NCI-H1930 (cell line): ENCODE results near the gene SPRR1B.
"Not testable (repeated sequence)": the region's sequence is repeated elsewhere in the genome, so short reads cannot be mapped to it uniquely, and the experiment has no call there.

ENCODE experiments used
- DNase-seq, 2 experiments: peaks; one replicate each; lab custom pipeline; 2025; lab: John Stamatoyannopoulos, UW

SPRR1B gene

DNA sequence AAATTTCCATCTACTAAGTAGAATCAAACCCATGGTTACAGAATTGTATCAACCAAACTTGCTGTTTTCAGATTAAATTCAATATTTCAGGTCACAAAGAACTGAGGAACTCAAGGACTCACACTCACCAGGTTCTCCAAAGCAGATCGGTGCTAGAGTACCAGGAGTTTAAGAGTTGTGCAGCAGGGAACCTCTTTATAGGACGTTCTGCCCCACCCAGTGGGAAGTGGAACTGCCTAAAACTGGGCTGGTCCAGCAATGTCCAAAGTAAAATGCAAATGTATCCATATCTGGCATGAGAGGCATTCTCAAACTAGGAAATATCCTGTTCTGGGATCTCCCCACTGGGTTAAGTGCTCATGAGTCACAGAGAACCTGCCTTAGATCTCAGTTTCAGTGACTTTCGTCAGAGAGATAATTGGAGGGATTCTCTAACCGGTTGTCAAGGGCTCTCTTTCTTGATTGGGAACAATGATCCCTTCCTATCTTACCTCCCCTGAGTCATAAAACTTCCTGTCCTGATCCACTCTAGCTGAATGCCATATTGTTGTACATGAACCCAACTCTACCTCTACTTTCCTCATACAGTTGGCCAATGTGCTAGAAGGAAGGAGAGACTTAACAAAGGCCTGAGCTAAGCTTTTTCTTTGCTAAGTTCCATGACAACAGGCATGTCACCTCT is 10.1 kb downstream of the SPRR1B start, which contains the start of gene SPRR2D:
TSS of gene SPRR2D (minus strand) at position 171 of the 682 bp plus-strand sequence. CDS start 774 bp downstream, outside the sequence.
- no peak for DNase-seq

DNA sequence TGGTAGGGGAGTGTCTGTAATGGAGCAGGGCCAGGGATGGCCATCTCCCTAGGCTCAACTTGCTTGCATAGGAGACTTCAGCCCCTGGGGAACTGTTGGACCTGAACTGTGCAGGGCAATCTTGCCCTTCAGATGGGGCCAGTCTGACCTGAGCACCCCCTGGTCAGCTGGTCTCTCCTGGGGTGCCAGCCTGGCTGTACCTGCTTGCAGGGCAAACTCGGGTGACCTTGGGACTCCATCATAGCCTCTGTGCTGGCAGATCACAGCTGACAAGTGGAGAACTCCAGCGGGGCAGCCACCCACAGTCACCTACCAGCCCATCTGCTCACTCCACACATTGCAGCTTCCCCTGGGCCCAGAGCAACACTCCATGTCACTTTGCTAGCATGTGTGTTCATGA is 18.2 kb downstream of the SPRR1B start:
- DNase-seq: no peak

DNA sequence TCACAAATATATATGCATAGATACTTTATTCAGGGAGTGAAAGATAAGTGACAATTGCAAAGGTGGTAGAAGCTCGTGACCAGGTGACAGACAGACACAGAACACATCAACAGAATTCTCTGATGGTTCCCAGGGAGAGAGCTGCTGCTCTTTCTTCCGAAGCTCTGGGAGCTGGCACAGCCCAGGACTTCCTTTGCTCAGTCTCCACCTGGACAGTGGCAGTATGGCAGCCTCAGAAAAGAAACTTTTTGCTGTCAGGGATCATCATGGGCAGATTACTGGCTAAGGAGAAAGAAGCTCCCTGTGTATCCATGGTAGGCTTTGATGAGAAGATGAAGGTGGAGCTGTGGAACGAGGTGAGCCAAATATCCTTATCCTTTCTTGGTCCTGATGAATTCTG is 25.1 kb downstream of the SPRR1B start:
- DNase-seq: not testable (repeated sequence)

GRCh38 chr1:153057375-153057774 is 26.4 kb downstream of the SPRR1B start, which contains the start of gene SPRR2A:
SPRR2A (minus strand) TSS chr1:153057512; CDS start chr1:153056735, 777 bp downstream.
- no peak for DNase-seq

GRCh38 chr1:153058154-153058553 is 27.2 kb downstream of the SPRR1B start:
- no peak for DNase-seq

DNA sequence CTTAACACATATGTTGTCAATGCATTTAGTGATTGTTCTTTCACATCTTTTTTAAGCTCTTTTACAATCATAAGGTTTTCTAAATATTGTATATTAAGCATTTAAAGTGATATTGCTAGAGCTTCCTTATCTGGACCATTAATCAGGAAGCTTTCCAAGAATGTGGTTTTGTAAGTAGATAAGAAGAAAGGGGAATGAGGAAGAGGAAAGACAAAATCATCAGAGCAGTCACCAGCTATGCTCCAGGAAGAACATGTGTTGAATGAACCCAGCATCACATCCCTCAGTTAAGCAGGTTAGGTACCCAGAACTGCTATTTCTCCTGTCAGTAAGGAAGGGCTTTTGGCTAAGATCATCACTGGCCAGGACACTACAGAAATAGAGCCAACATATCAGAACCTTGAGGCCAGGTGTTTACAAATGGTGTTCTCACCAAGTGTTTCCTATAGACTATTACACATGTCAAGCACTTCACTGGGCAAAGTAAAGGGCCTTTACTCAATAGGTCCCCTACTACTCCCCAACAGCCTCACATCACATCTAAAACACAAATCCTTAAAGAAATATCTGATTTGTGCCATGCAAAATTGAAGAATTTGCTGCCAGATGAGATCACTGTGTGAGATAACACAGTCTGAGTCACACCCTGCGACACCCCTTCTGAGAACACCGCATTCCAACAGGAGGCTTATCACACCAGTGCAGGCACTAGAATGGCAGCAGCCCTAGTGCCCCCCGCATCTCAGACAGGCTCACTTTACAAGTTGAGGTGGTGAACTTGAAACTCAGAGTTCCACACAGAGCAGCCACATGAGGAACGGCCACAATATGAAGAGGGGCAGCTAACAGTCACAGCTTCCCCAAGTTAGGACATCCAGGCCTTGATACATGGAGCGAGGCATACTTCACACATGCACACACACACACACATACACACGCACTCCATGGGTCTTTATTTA is 28.1 kb downstream of the SPRR1B start:
- DNase-seq: no peak

GRCh38 chr1:153070243-153070642 is 39.2 kb downstream of the SPRR1B start:
- no peak for DNase-seq

- no peak for DNase-seq
Measured at GRCh38 chr1:153071511-153071910, 40.5 kb downstream of the SPRR1B start, which contains the start of gene SPRR2B. SPRR2B (minus strand) TSS chr1:153071611; CDS start chr1:153070839, 772 bp downstream.

GRCh38 chr1:153072806-153073726 is 42.1 kb downstream of the SPRR1B start:
- no peak for DNase-seq

DNA sequence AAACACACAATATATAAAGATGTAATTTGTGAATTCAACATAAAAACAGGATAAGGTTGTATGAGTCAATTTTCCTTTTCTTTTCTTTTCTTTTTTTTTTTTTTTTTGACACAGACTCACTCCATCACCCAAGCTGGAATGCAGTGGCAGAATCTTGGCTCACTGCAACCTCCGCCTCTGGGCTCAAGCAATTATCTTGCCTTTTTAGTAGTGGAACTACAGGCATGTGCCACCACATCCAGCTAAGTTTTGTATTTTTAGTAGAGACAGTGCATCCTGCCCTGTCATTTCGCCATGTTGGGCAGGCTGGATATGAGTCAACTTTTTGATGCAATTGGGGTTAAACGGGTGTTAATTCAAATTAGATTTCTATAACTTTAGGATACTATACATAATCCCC is 50.7 kb downstream of the SPRR1B start:
- no peak for DNase-seq
